HL-60/S4 treated with phorbol 12-myristate 13-acetate at 8.2 ng/mL for 4 days and 3 days (cell line): ENCODE data around the gene ZKSCAN2.

ENCODE experiments used
- in situ Hi-C: fragments of 300-500 bp; cut with MboI; formaldehyde crosslinking; loops from 2 replicates; pipeline ENCODE4 v1.15.0; 2022; ENCODE audit warnings: low sequenced_read_pairs

ZKSCAN2 gene

DNA sequence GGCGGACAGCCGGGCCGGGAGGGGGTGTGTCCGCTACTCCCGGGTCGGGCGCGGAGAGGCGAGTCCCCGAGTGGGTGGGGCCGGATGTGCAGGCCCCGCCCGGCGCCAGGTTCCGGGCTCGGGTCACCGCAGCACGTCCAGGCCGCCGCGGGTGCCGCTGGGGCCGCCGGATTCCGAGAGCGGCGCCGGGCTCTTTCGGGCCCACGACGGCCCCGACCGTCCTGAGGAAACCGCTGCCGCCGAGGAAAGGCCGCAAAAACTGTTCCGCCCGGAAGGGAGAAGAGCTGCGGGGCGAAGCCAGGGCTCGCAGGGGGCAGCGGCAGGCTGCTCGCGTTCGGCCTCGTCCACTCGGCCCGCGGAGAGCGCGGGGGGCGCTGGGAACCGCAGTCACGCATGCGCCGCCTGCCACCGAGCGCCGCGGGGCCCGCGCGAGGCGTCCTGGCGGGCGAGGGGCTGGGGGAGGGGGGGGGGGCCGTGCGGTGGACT, at the start of gene ZKSCAN2:
Gene ZKSCAN2 (minus strand): TSS at position 376 of the 486 bp plus-strand sequence. CDS start 718 bp downstream, outside the sequence.
- in situ Hi-C loops: no loop called here

DNA sequence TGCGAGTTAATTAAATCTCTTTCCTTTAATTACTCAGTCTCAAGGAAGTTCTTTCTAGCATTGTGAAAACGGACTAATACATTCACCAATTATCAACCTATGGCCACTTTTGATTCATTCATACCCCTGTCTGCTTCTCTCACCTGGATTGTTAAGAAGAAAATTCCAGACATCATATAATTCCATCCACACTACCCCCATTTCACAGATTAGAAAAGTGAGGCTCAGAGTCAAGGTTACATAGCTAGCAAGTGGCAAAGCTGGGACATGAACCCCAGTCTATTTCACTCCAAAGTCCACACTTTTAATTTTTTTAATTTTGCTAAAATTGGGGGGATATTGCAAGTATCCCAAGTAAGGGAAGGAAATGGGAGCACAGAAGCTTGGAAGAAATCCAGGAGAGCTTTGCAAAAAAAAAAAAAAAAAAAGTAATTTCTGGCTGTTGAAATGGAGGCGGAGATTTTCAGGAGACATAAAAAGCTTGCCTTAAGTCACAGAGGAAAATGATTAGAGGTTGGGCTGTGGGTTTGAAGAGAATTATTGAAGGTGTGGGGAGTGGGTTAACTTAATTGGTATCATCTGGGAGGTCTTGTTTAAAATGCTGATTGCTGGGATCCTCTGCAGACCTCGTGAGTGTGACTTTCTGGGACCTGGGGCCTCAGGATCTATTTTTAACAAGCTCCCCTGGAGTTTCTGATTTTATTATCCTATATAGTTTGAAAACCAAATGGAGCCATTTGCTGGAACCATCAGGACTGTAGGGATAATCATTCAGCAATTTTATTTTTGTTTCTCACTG, 42.3 kb upstream of the ZKSCAN2 start:
- in situ Hi-C loops: no loop called here

DNA sequence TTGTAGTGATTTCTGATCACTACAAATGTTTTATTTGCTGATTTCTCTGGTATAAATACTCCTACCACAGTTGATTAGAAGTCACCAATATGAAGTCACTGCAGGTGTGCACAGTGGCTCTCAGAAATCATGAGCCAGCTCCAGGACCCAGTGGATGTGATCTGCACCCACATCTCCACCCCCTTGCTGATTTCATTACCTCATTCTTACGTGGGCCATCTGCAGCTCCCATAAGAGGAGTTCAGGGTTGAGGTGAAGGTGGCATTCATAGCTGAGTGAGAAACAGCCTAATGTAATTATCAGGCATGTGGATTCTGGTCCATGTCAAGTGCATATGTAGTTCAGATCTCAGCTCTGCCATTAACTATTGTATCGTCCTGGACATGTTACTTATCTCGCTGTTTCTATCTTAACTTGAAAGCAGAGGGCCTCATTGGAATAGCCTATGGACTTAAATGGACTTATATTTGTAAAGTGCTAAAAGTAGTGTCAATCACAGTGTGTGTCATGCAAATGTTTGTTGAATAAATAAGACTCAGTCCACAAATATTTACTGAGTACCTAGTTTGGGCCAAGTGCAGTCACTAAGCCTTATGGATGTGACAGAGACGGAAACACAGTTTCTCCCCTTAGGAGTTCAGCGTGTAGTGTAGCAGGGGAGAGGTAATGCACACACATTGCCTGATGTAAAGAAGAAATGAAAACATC, 40.7 kb upstream of the ZKSCAN2 start:
- in situ Hi-C loops: no loop called here

DNA sequence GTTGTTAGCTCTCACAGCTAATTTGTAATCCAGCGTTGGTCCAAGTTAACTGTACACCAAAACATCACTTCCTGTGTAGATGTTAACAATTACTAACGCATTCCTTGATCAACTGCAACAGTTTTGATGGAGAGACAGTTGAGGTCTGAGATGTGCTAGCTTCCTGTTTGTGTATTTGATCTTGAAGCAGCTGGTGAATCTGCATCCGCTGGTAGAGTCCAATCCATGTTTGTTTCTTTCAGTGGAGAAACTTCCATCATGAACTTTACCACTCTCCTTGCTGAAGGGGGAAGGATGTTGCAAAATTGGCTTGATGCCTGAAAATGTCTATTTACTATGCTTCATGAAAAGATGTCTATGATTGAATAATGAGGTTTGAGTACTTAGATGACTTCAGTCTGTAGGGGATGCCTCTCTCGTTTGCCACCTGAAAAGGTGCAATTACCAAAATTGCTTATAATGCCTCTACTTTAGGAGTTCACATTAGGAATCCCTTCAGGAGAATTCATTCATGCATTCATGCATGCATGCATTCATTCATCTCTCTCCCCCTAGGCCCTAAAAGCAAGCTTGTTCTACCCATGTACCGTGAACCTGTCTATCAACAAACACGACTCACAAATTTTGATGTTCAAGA, 39.6 kb upstream of the ZKSCAN2 start:
- in situ Hi-C loops: no loop called here

DNA sequence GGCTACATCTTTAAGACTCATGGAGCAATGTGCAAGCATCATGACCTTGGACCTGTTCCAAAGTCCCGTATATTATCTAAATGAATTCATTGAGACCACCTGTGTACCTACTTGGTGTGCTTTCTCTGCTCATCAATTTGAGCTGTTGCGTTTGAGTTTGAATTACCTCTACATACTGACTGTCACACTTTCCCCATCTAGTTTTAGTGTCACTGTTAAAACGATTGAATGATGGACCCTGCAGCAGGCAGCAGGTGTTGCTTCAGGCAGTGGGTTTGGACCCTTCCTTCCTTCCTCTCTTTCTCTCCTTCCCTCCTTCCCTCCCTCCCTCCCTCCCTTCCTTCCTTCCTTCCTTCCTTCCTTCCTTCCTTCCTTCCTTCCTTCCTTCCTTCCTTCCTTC, 33.9 kb upstream of the ZKSCAN2 start:
- in situ Hi-C loops: no loop called here

DNA sequence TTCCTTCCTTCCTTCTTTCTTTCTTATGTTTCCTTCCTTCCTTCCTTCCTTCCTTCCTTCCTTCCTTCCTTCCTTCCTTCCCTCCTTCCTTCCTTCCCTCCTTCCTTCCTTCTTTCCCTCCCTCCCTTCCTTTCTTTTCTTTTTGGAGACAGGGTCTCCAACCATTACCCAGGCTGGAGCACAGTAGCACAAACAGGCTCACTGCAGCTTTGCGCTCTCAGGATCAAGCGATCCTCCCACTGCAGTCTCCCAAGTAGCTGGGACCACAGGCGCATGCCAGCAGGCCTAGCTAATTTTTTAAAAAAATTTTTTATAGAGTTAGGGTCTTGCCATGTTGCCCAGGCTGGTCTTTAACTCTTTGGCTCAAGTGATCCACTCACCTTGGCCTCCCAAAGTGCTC, 31.8 kb upstream of the ZKSCAN2 start:
- in situ Hi-C loops: no loop called here

DNA sequence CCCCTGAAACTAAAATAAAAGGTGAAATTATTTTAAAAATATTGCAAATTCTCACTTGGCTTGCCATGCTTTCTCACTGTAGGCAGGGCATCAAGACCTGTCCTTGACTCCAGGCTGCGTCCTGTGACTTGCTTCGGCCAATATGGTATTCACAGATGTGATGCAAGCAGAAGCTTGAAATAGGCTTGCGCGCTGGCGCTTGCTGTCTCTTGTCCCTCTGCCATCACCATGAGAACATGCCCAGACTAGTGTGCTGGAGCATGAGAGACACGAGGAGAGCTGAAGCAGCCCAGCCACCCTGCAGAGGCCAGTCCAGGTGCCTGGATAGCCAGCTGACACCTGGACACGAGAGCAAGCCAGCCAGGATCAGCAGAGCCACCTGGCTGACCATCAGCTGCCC, 21.8 kb upstream of the ZKSCAN2 start:
- in situ Hi-C loops: no loop called here

DNA sequence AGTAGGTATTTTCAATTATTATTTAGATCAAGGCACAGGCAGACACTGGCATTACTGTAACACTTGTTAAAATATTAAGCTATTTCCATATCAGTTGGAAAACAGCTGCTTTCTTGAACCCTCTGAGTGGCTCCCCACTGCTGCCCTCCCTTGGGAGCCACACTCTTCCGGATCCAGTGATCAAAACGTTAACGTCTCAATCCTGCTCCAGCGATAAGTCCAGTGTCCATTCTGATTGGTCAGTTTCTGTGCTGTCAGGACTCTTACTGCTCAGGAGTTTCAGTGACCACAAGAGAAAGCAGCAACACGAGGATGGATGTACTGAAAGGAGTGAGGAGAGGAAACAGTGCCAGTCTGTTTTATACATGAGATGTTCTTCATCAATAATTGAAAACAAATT, 13.8 kb upstream of the ZKSCAN2 start:
- in situ Hi-C loops: no loop called here

DNA sequence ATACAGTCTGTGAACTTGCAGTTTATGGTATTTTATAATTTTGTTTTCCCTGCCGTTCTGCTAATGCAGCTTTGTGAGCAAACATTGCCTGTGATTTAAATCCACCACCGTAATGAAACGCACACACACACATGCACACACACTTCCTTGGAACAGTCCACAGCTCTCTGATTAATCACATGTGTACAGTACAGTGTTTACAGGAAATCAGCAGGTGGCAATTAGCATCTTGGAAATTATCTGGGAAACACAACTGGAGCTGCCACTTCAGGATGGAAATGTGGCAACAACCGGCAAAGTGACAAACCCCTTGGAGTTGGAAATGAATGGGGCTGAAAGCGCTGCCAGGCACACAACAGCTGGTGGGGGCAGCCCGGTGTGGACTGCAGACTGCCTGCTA, 12.9 kb upstream of the ZKSCAN2 start:
- in situ Hi-C loops: no loop called here

DNA sequence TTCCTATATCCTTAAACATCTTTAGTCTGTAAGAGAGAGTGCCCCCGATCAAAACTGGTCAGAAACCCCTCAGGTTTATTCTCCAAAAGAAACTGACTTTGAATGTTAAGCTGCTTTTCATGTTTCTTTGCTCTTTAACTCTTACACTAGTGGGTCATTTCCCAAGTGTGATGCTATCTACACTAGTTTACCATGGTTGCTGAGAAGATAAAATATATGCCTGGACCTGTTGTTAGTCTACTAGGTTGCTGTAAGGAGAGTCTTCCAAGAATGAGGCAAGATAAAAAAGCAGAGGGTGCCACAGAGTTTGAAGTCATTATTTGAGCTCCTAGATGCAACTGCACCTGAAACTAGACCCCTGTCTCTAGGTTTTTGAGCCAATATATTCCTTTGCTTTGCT, 12.2 kb upstream of the ZKSCAN2 start:
- in situ Hi-C loops: no loop called here

DNA sequence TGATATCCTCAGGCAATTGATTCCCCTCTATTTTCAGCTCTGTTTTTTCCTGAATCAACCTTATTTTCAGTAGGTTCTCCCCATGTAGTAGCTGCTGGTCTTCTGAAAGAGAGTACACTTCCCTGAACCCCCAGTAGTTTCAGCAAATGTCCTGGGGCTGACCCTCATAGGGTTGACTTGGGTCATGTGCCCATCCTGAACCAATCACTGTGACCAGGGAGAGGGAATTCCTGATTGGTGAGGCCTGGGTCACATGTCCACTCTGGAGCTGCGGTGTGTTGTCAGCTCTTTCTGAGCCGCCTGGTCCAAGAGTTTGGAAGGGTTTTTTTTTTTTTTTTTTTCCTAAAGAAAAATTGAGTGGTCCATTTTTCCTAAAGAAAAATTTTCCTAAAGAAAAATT, 8.3 kb upstream of the ZKSCAN2 start:
- in situ Hi-C loops: no loop called here

DNA sequence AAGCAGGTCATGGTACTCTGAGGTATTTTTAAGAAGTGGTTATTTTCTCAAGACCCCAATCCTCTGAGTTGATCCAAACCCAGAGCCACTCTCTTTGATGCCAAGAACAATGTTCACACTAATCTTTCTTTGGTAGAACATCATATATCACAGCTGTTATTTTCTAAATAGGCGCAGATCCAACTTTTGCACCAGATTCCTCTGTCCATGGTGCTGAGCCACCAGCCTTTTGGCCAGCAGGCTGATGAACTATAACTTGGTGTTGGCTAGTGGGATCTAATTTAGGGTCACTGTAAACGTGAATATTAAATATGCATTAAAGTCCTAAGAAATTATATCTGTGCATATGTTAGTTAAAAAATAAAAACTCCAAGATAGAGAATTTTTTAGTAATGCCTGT, 7.0 kb upstream of the ZKSCAN2 start:
- in situ Hi-C loops: no loop called here

DNA sequence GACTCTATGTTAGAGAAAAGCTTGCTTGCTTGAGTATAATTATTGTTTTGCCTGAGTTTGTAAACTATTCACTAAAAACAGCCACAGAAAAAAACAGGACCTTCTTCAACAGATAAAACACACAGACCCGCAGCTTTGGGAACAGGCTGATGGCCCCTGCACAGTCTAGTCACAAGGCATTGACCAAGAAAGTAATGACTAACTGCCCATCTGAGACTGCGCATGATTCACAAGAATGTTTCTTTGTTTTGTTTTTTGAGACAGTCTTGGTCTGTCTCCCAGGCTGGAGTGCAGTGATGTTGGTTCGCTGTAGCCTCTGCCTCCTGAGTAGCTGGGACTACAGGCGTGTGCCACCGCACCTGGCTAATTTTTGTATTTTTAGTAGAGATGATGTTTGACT, 2.8 kb upstream of the ZKSCAN2 start:
- in situ Hi-C loops: no loop called here

DNA sequence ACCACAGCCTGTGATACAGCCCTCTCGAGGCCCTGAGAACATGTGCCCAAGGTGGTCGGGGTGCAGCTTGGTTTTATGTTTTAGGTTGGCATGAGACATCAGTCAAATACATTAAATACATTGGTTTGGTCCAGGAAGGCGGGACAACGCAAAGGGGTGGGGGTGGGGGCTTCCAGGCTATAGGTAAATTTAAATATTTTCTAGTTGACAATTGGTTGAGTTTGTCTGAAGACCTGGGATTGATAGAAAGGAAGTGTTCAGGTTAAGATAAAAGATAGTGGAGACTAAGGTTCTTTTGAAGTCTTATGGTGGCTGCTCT, 1.2 kb upstream of the ZKSCAN2 start:
- in situ Hi-C loops: no loop called here

DNA sequence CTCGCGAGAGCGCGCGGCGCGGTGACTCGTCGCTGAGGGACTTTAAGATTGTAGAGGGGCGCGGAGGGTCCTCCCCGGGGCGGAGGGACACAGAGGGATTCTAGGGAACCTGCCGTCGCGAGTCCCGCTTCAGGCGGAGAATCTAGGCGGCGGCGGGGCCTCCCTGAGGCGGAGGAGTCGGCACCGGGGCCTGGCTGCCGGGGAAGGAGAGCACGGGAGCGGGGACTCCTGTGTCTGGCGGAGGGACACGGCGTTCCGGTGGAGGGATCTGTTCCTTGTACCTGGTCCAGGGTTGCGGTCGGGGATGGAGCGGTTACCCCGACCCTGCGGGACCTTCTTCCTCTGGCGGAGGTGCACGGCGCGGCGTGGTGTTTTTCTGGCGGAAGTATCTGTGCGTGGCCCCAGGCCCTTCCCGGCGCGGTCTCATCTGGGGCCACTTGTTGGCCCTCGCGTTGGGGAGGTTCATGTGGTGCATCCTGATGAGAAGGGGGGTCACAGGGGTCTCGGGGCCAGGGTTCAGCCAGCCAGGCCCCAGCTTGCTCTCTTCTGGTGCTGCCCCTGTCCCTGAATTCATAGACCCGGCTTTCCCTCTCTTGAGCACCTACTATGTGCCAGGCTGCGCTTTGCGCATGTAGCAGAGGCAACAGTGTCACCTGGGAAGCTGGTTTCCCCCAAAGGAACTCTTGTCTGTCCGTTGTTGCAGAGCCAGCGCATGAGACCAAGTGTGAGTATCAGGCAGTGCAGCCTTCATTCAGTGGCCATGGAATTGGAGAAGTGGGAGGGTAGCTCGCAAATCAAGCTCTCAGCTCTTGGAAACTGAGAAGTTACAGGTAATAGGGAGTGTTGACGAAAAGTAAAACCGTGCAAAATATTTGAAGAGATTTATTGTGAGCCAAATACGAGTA, 563 bp upstream of the ZKSCAN2 start:
- in situ Hi-C loops: no loop called here

DNA sequence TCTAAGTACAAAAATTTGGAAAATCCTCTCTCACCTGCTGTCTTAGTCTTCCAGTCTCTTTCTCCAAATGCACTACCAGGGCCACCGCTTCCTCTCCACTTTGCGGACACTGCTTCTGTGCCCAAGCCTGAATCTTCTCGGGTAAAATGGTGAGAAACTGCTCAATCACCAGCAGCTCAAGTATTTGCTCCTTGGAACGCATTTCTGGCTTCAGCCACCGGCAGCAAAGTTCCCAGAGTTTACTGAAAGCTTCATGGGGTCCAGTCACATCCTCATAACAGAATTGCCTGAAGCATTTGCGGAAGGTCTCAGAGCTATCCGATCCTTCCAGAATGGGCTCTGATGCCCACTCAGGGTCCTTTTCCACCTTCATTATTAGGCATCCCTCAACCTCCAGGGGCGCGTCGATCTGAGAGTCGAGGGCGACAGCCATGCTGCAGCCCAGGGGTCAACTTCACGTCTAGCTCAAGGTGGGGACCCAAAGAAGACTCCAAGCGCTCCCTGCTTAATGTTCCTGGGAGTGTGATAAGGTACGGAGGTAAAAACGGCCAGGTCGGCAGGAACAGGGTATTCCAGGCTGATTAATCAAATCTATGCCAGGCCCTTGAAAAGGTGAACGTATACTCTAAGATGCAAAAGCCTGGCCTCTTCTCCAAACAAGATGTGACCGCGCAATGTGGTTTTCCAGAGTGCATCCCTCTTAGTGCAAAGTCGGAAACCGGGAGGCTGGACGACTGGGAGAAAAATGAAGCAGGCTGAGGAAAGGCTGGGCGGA, 763 bp downstream of the ZKSCAN2 start:
- in situ Hi-C loops: no loop called here

DNA sequence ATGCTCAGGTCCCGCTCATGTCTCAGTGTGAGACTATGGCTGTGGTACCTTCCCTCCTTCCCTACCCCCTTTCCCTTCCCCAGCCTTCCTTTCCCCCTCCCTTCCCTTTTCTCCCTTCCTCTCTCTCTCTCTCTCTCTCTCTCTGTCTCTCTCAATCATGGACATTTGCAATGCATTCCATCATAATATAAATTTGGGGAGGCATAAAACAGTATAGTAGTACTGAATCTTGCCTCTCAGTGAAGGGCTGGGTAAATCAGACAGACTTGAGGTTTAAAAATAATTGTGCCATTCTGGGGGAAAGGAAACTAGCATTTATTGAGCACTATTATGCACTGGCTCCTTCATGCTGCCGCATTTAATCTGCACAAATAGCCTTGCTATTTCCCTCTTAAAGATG, 4.3 kb downstream of the ZKSCAN2 start:
- in situ Hi-C loops: no loop called here

DNA sequence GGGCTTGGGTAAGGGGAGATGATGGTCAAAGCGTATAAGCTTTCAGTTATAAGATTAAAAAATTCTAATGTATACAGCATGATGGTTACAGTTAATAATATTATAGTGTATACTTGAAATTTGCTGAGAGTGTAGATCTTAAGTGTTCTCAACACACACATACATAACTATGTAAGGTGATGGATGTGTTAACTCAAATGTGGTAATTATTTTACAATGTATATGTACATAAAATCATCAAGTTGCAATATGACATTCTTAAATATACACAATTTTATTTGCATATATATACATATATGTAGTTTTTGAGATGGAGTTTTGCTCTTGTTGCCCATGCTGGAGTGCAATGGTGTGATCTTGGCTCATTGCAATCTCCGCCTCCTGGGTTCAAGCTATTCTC, 7.2 kb downstream of the ZKSCAN2 start:
- in situ Hi-C loops: no loop called here

DNA sequence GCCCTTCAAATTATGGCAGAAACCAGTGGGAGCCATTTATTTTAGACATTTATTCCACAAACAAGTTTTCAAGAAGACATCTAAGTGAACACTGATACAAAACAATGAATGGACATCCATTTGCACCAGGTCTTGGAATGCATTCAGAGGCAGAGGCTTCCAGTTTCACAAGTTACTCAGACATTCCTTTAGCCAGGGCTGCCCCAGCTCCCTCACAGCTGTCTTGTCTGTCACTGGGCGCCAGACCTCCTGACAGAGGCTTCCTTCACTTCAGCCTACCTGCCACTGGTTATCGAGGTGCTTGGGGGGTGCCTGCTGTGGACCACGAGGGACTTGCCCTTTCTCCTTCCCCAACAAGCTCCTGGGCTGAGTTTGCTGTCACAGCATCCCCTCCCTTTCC, 21.7 kb downstream of the ZKSCAN2 start:
- in situ Hi-C loops: no loop called here

DNA sequence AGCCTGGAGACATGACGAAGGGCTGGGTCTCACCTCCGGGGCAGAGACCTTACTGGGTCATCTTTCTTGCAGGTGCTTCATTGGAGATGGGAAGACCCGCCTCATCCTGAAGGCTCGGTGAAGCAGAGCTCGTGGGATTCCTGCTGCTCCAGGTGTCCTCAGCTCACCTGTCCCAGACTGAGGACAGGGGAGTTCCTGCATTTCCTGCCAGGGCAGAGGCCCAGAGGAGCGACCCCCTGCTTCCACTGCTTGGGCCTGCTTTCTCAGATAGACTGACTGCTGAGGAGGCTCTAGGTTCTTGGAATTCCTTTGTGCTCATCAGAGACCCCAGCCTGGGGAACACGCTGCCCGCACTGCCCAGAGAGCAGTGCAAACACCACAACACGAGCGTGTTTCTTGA, 29.3 kb downstream of the ZKSCAN2 start:
- in situ Hi-C loops: loop anchor here (10.0 kb wide), 1 partner anchor 174 kb away; no protein-coding TSS in a partner anchor
